GM18909 (cell line): ENCODE results near the gene ADGRV1.

Source experiments
- ATAC-seq: cut with Tn5 transposase; IDR thresholded peaks from one replicate; pipeline ENCODE4 v1.9.1; 2021; ENCODE audit warnings: mild to moderate bottlenecking; ENCODE audit not compliant: unreplicated experiment, poor library complexity

Gene ADGRV1

DNA sequence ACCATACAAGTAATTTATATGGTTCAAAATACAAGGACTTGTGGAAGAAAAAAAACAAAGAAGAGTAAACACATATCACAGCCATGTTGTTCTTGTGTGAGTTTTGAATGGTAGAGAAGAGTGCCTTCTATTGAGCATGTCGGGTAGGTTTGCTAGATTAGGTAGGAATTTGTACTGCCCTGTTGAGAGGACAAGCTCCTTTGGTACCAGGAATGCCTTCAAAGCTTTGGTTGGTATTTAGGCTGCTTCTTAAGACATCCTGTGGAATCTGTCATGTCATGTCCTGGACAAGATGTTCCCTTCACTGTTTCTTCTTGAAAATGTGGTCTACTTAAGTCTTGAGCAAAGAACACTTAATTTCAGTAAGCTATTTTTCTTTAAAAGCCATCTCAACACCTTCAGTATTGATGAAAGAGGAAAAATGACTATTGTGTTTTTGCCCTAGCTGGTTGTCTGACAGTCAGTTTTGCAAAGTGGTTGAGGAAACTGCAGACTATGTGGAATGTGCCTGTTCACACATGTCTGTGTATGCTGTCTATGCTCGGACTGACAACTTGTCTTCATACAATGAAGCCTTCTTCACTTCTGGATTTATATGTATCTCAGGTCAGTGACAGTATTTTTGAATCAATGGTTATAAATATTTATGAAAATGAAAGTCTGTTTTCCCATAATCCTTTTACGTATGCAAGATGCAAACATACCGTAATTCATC, 296.9 kb downstream of the ADGRV1 start:
- no peak for ATAC-seq

- ATAC-seq: no peak
Measured at GRCh38 chr5:90861843-90862586, 303.4 kb downstream of the ADGRV1 start.

- no peak for ATAC-seq
Measured at GRCh38 chr5:90865180-90865579, 306.6 kb downstream of the ADGRV1 start.

DNA sequence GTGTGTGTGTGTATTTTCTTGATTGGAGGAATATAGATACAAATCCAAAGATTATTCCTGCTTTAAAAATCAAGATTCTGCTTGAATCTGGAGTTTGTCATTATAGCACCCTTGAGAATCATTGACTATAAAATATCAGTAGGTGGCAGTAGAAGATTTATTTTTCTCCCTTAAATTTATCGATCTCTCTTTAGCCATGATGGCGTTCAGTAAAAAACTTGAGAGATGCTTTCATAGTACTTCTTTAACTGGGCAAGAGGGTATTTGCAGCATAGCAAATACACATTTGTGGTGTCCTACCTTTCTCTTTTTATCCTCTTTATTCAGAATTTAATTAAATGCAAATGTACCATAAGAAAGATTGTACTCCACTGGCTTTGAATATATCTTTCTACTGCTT, 307.7 kb downstream of the ADGRV1 start:
- peak; percentile 79 for ATAC-seq

DNA sequence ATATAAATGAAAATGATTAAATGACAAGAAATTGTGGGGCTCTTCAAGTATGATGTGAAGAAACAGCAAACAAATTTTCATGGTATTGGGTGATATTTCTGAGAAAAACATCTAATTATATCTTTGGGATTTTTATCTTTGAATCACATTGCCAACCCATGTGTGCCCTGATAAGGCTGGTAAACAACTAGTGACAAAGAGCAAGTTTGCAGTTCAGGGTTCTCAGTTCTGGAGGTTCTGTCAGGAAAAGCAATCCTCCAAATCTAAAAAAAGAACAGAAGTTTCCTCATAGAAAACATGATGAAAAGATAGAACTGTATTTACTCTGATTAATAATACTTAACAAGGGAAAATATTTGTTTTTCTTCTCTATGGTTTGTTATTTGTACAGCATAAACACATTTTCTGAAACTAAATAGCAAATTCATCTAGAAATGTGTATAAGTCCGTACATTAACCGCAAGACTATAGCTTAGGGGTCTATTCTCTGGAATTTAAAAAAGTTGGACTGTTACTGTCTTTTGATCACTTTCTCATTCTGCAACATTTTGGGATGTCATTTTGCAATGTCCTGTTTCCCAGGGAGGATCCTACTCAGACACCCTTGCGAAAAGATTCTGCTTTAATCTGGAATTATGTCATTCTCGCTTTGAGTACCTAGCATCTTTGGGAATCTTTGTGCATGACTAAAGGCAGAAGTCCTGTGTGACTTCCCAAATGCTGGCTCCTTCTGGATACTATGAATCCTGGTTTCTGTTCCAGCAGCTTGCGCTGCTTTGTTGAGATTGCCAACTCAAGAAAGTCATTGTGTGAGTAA, 308.5 kb downstream of the ADGRV1 start:
- no peak for ATAC-seq

DNA sequence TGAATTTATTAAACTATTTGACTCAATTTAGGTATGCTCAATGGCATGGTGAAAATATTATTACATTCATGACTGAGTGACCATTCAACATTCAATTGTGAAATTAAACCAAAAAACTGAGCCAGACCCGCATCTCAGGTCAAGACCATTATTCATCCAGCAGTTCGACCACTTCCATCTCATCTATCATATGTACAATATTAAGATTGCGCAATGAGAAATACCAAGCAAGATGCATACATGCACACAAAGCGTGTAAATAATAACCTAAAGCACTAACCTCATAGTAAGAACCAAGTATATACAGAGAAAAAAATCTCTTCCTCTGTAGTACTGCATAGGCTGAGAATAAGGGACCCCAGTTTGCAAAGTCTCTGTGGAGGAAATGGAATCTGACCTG, 310.2 kb downstream of the ADGRV1 start:
- no peak for ATAC-seq

- no peak for ATAC-seq
Measured at GRCh38 chr5:90871391-90871991, 312.9 kb downstream of the ADGRV1 start.

DNA sequence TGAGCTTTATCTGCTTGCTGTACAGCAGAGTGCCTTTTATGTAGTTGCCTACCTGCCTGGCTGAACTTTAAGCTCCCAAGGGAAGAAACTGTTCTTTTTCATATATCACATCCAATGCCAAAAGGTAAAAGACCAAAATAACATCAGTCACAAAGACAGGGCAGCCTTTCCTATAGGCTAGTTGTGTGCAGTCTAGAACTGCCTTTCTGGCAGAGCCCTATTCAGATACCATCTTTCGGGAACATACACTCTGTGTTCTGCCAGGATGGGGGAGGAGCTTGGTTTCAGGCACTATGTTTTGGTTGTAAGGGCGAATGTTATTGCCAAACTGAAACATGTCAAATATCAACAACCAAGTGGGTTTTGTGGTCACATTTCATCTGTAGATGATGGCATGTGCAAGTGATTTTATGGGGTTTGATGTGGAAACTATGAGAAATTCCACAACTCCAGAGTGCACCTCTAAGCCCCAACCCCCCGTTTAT, 314.5 kb downstream of the ADGRV1 start:
- ATAC-seq: peak; percentile 36

- no peak for ATAC-seq
Measured at GRCh38 chr5:90874066-90874465, 315.5 kb downstream of the ADGRV1 start.

DNA sequence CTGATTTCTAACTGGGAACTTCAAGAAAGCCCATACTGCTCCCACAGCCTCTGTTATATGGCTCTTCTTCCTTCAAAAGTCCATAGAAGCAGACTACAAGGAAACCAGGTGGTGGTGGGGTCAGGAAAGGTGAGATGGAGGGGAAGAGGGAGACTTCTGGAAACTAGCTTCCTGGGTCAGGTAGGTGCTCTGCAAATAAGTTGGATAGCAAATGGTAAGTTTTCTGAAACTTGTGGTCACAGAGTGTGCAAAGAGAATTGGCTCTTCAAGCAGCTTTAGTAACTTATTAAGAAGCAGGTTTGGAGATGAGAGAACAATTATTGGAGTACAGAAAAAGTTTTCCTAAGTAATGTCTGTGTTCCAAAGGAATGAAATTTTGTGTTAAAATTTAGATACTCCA, 316.9 kb downstream of the ADGRV1 start:
- ATAC-seq: no peak

GRCh38 chr5:90876366-90876765, 317.8 kb downstream of the ADGRV1 start:
- ATAC-seq: no peak

DNA sequence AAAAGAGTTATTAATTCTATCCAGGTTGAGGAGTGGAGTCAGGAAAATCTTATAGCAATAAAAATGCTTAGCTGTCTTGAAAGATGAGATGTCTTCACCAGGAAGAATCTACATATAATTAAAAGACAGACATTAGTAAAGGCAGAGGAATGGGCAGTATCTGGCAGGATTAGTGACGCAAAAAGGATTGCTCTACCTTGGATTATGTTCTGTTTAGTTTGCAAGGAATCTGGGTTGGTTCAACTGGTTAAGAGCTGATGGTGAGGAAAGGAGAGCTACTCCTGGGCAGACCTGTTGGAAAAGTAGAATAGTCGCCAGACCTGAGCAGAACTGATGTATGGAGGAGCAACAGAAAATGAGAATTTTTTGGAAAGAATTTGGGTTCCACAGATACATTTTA, 318.5 kb downstream of the ADGRV1 start:
- ATAC-seq: no peak

DNA sequence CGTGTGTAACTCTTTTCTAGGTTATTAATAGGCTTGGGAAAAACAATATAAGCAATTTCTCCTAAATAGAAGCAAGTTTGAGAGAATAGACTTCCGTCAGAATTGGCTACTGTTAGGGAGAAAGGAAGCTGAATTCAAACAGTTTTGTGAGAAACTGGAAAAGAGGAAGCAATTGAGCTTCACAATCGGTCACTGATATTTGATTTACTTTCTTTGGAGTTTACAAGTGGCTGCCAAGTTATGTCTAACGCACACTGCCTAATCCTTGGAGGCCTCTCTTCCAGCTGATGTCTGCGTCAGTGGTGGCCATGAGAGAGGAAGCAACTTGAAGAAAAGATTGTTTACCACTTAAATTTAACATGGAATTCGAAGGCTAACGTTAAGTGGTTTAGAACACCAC, 319.5 kb downstream of the ADGRV1 start:
- ATAC-seq: no peak

DNA sequence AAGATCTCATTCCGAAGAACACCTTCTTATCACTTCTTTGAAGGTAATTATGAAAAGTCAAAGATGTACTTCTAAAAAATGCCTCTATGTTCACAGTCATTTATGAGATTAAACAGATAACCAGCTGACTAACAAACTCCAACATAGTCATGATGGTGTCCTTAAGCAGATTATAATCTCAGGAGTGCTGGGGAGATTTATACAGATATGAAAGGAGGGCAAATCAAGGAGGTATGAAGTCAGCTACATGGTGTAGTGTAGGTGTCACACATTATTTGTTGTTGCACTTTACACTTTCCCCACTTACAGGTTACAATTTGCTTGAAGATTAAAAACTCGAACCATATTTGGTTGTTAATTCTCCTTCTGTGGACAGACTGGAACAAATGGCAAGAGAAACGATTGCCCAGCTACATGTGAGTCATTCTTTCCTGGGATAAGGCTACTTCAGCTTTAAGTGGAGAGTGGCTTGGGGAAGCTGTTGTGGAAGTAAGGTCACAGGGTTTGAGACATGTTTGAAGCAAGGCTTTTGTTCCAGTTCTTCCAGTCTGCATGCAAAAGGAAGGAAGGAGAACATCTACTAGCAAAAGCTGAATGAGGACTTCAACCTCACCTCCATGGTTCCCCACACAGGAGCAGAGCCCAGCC, 320.1 kb downstream of the ADGRV1 start:
- no peak for ATAC-seq

GRCh38 chr5:90881626-90882150, 323.1 kb downstream of the ADGRV1 start:
- no peak for ATAC-seq

DNA sequence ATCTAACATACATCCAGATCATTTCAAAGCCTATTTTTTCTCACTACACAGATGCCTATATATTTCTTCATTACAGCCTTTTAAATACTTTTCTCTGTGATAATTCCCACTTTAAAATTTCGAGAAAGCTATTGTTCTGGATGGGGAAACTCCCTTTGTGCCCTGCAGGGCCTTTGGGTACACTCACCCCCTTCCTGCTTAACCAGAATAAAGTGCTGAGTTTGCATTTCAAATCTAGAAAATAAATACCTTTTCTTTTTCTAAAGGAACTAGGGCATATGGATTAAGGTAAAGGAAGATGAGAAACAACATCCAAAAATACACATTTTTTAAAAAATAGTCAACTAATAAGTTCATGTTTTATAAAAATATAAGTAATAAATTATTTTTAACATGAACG, 323.9 kb downstream of the ADGRV1 start:
- no peak for ATAC-seq

- ATAC-seq: no peak
Measured at GRCh38 chr5:90885180-90885868, 326.7 kb downstream of the ADGRV1 start.

DNA sequence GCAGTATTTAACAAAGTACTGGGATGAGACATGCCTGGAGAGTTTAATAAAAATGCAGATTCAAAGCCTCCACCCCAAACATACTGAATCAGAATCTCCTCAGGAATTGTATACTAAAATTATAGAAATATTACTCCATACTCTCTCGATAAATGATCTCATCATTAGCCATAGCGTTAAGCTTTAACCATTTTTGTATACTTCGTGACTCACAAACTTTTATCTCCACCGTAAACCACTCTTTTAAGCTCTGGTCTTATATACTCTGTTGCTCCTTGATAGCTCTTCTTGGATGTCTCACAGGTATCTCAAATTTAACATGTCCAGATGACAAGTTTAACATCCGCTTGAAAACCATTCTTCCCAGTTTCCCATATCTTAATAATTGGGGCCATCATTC, 327.8 kb downstream of the ADGRV1 start:
- no peak for ATAC-seq
